ENCODE data around the gene BDP1.
"Not testable (repeated sequence)": the region's sequence is repeated elsewhere in the genome, so short reads cannot be mapped to it uniquely, and the experiment has no call there.

Gene BDP1

DNA sequence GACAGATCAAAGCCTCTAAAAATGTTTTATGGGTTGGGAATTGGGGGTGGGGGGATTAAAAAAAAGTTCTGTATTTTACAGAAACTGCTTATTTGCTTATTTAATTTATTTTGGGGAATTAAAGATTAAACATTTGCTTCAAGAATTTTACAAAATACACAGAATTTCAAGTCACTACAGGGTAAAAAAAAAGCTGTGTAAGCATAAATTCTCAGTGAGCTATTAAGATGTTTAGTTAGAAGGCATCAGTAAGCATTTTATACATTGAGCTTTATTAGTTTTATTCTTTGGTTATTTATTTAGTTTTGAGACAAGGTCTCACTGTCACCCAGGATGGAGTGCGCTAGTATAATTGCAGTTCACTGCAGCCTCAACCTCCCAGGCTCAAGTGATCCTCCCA is 5.2 kb downstream of the BDP1 start:
- DNase-seq (ENCODE audit: low spot score), result no peak

DNA sequence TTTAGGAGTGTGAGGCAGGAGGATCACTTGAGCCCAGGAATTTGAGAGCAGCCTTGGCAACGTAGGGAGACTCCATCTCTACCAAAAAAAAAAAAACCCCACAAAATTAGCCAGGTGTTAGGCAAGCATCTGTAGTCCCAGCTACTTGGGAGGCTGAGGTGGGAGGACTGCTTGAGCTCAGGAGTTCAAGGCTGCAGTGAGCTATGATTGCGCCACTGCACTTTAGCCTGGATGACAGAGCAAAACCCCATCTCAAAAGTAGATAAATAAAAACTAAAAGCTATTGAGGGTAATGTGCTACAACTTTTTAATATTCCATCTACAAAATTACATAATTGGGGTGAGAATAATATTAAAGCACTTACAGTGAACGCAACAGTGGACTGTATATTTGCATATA is 5.9 kb downstream of the BDP1 start:
- no peak for DNase-seq (ENCODE audit: low spot score)

DNA sequence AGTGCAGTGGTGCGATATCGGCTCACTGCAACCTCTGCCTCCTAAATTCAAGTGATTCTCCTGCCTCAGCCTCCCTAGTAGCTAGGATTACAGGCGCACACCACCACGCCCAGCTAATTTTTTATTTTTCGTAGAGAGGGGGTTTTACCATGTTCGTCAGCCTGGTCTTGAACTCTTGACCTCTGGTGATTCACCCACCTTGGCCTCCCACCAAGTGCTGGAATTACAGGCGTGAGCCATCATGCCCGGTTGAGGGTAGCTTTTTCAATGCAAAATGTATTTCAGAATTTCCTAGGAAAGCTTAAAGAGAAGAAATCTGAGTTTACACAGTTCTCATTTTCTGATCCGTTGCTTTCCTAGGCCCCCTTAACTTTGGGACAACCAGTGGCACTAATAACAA is 15.7 kb downstream of the BDP1 start:
- DNase-seq (ENCODE audit: low spot score), result no peak

DNA sequence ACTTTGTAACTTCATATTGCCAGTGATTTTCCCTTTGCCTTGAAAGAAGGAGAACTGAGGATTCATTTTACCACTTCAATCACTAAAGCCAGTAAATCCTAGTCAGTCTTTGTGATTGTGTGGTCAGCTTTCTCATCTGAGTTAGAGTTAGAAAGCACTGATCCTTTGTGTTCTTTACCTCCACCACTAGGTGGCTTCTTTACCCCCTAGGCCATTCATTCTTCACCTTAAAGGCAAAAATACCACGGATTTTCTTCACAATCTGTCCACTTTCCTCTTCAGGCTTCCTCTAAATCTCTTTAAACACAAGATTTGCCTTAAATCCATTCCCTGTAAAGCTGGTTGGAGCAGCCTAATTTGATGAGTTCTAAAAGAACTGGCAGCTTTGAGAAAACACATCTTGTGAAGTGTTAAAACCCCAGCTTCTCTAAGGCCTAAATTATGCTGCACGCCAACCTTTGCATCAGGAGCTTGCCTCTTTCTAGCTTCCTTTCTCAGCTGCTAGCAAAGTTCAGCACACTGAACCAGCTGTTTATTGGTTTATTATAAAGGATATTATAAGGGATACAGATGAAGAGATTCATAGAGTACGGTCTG is 20.4 kb downstream of the BDP1 start:
- peak; percentile 45 for DNase-seq (ENCODE audit: low spot score)

DNA sequence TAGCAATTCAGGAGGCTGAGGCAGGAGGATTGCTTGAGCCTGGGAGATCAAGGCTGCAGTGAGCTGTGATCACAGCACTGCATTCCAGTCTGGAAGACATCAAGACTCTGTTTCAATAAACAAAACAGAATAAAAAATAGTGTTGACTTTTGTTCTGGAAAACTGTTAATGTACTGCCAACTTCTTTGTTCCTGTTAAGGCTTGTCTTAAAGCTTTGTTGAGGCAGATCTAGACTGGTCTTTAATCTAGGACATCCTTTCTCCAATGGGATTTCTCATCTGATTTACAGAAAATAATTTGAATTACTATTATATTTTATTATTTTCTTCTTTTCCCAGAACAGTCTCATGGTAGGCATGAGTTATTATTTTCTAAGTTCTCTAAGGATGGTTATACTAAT is 26.0 kb downstream of the BDP1 start:
- no peak for DNase-seq (ENCODE audit: low spot score)

DNA sequence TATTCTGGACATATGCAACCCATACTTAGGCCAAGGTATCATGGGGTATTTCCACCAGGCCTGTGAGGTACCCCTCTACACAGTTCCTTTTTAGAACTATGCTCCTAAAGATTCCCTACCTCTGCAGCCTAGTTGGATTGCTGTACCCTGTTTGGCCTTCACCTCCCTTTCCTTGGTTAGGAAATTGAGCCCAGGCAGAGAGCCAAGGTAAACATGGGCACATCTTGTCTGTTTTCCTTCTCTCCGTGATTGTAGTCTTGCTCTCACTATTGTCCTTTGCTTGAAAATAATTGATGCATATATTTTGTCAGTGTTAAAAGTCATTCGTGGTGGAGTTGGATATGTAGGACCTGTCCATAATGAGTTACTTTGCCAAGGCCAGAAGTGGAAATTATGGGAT is 26.7 kb downstream of the BDP1 start:
- DNase-seq (ENCODE audit: low spot score), result no peak

DNA sequence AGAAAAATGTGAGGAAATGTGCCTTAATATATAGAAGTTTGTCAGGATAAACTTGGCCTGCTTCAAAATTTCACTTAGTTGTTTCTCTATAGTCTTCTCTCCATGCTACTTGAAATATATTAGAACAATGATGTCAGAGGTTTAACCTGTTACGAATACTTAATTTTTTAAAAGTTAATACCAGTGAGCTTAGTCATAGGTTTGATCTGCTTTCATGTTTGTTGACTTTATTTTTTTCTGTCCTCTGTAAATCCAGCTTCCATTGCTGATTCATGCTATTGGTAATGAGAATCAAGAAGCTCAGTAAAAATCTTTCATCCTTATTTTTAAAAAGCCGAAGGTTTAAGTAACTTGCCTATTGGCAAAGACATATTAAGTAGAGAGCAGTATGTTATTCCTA is 27.9 kb downstream of the BDP1 start:
- DNase-seq (ENCODE audit: low spot score), result peak; percentile 28

DNA sequence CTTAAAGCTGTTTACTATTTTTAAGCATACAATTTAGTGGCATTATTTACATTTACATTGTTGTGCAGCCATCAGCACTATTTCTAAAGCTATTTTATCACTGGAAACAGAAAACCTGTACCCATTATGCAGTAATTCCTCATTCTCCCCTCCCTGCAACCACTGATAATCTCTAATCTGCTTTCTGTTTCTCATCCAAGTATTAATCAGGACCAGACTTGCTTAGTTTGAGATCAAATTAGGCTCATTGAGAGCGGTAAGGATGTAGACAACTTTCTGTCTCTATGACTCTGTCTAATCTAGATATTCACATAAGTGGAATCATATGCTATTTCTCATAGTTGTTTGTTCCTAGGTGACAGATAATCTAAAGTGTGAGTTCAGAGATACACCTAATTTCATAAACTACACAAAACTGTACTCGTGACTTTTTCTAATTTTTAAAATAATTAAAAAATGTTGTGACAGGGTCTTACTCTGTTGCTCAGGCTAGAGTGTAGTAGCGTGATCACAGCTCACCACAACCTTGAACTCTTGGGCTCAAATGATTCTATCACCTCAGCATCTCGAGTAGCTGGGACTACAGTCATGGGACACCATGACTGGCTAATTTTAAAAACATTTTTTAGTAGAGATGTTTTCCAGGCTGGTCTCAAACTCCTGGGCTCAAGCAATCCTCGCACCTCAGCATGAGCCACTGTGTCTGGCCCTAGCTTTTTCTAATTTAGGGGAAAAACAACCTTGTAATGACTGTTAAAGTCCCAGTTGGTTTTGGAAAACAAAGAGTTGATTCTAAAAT is 37.6 kb downstream of the BDP1 start:
- no peak for DNase-seq (ENCODE audit: low spot score)

DNA sequence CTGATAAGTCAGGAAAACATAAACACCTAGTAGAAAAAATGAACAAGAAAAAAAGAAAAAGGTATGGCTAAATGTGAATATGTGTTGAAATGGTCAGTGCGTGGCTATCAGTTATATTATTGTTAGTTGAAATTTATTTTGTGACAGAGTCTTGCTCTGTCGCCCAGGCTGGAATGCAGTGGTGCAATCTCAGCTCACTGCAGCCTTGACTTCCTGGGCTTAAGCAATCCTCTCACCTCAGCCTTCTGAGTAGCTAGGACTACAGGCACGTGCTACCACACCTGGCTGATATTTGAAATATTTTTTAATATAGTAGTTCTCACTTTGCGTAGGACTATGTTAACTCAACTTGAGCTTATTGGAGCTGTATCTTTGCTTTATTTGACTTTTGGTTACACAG is 38.8 kb downstream of the BDP1 start:
- not testable (repeated sequence) for DNase-seq (ENCODE audit: low spot score)

DNA sequence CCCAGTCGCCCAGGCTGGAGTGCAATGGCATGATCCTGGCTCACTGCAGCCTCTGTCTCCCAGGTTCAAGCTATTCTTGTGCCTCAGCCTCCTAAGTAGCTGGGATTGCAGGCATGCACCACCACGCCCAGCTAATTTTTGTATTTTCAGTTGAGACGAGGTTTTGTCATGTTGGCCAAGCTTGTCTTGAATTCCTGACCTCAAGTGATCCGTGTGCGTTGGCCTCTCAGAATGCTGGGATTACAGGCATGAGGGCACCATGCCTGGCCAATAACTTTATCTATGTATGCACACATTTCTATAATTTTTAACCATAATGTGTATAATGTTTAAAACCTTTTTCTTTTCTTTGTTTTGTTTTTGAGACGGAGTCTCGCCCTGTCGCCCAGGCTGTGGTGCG is 43.3 kb downstream of the BDP1 start:
- DNase-seq (ENCODE audit: low spot score), result not testable (repeated sequence)

DNA sequence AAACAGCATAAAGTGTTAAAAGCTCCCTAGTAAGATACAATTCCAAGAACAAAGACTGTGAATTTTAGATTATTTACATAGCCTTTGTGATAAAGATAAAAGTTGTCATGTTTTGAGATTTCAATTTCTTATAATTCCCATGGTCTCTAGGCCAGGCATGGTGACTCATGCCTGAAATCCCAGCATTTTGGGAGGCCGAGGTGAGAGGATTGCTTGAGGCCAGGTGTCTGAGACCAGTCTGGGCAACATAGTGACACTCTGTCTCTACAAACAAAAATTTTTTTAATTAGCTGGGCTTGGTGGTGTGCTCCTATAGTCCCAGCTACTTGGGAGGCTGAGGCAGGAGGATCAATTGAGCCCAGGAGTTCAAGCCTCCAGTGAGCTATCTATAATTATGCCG is 48.1 kb downstream of the BDP1 start:
- DNase-seq (ENCODE audit: low spot score), result no peak

DNA sequence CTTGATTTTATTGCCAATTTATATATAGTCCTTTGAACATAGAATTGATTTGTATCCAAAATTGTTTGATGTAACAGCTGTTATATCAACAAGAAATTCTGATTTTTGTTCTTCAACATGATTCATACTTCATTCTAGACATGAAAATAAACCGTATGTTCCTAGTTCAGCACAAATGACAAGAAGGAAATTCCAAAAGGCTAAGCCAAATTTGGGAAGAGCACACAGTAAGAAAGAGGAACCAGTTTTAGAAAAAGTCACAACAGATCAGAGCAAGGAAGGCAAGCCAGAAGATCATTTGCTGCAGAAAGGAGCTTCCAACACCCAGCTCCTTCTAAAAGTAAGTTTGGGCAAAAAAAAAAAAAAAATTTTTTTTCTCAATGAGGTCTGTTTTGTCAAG is 66.7 kb downstream of the BDP1 start:
- DNase-seq (ENCODE audit: low spot score), result no peak

DNA sequence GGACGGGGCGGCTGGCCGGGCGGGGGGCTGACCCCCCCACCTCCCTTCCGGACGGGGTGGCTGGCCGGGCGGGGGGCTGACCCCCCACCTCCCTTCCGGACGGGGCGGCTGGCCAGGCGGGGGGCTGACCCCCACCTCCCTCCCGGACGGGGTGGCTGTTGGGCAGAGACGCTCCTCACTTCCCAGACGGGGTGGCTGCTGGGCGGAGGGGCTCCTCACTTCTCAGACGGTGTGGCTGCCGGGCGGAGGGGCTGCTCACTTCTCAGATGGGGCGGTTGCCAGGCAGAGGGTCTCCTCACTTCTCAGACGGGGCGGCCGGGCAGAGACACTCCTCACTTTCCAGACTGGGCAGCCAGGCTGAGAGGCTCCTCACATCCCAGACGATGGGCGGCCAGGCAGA is 70.2 kb downstream of the BDP1 start:
- not testable (repeated sequence) for DNase-seq (ENCODE audit: low spot score)

DNA sequence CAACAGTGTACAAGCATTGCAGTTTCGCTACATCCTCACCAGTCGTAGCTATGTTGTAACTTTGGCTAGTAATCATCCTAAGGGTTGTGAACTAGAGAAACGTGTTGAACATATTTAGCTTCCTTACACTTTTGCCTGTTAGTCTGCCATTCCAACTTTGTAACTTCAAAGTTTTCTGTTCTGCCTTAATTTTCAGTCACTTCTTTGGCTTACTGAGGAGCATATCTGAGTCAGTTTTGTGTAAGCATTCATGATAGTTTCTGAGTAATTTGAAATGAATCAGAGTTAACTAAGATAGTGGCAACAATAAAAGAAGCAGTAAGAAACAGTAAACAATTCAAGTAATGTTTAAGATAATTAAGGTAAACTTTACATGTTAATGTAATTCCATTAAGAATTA is 72.8 kb downstream of the BDP1 start:
- no peak for DNase-seq (ENCODE audit: low spot score)

DNA sequence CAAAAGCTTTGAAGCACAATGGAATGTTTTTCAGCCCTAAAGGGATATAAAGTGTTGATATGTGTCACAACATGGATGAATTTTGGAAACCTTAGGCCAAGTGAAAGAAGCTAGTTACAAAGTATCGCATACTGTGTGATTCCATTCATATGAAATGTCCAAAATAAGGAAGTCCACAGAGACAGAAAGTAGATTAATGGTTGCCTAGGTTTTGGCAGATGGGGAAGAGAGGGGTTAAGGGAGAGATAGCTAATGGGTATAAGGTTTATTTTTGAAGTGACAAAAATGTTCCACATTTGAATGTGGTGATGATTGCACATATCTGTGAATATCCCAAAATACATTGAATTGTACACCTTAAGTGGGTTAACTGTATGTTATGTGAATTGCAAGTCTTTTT is 74.2 kb downstream of the BDP1 start:
- DNase-seq (ENCODE audit: low spot score), result no peak

DNA sequence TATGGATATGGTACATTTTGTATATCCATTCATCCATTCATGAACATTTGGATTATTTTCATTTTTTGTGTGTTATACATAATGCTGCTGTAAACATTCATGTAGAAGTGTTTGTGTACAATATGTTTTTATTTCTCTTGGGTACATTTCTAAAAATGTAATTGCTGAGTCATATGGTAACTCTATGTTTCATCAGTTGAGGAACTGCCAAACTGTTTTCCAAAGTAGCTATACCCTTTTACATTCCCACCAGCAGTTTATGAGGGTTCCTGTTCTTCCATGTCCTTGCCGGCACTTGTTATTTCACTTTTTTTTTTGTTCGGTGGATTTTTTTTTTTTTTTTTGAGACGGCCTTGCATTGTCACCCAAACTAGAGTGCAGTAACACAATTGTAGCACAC is 77.7 kb downstream of the BDP1 start:
- DNase-seq (ENCODE audit: low spot score), result no peak

DNA sequence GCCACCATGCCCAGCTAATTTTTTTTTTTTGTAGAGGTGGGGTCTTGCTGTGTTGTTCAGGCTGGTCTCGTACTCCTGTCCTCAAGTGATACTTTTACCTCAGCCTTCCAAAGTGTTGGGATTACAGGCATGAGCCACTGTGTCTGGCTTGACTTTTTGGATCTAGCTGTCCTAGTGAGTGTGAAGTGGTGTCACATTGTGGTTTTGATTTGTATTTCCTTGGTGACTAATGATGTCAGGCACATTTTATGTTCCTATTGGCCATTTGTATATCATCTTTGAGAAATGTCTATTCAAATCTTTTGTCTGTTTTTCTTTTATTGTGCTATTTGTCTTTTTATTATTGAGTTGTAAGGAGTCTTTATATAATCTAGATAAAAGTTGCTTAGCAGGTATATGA is 78.2 kb downstream of the BDP1 start:
- peak; percentile 28 for DNase-seq (ENCODE audit: low spot score)

DNA sequence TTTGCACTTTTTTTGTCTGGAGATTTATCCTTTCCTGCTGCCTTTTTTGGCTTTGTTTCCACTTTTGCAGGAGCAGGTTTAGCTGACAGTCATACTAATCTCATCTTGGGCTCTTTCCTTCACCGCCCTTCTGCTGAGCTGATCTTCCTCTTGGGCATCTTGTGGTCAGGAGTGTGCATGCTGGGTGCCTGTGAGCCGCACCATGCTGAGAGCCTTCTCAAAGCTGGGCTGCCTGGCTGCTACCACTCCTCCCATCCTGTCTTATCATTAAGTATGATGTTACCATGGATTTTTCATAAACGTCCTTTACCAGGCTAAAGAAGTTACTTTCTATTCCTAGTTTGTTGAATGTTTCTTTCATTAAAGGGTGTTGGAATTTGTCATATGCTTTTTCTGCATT is 82.2 kb downstream of the BDP1 start:
- DNase-seq (ENCODE audit: low spot score), result no peak

DNA sequence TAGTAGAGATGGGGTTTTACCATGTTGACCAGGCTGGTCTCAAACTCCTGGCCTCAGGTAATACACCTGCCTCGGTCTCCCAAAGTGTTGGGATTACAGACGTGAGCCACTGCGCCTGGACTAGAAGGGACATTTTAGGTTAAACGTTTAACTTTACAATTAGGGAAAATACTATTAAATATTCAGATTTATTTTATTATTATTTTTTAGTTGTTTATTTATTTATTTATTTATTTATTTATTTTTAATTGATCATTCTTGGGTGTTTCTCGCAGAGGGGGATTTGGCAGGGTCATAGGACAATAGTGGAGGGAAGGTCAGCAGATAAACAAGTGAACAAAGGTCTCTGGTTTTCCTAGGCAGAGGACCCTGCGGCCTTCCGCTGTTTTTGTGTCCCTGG is 95.4 kb downstream of the BDP1 start:
- DNase-seq (ENCODE audit: low spot score), result not testable (repeated sequence)

DNA sequence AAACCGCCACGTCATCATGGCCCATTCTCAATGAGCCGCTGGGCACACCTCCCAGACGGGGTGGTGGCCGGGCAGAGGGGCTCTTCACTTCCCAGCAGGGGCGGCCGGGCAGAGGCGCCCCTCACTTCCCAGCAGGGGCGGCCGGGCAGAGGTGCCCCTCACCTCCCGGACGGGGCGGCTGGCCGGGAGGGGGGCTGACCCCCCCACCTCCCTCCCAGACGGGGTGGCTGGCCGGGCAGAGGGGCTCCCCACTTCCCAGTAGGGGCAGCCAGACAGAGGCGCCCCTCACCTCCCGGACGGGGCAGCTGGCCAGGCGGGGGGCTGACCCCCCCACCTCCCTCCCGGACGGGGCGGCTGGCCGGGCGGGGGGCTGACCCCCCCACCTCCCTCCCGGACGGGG is 96.1 kb downstream of the BDP1 start:
- not testable (repeated sequence) for DNase-seq (ENCODE audit: low spot score)

DNA sequence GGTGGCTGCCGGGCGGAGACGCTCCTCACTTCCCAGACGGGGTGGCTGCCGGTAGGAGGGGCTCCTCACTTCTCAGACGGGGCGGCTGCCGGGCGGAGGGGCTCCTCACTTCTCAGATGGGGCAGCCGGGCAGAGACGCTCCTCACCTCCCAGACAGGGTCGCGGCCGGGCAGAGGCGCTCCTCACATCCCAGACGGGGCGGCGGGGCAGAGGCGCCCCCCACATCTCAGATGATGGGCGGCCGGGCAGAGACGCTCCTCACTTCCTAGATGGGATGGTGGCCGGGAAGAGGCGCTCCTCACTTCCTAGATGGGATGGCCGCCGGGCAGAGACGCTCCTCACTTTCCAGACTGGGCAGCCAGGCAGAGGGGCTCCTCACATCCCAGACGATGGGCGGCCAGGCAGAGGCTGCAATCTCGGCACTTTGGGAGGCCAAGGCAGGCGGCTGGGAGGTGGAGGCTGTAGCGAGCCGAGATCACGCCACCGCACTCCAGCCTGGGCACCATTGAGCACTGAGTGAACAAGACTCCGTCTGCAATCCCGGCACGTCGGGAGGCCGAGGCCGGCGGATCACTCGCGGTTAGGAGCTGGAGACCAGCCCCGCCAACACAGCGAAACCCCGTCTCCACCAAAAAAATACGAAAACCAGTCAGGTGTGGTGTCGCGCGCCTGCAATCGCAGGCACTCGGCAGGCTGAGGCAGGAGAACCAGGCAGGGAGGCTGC is 96.7 kb downstream of the BDP1 start:
- DNase-seq (ENCODE audit: low spot score), result not testable (repeated sequence)

DNA sequence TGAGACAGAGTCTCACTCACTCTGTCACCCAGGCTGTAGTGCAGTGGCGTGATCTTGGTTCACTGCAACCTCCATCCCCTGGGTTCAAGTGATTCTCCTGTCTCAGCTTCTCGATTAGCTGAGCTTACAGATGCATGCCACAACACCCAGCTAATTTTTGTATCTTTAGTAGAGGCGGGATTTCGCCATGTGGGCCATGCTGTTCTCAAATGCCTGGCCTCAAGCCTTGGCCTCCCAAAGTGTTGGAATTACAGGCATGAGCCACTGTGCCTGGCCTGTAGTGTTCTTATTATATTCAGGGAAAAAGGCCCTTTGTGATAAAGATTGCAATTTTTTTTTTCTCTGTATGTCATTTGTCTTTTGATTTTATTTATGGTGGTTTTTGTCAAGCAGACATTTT is 107.7 kb downstream of the BDP1 start:
- no peak for DNase-seq (ENCODE audit: low spot score)

DNA sequence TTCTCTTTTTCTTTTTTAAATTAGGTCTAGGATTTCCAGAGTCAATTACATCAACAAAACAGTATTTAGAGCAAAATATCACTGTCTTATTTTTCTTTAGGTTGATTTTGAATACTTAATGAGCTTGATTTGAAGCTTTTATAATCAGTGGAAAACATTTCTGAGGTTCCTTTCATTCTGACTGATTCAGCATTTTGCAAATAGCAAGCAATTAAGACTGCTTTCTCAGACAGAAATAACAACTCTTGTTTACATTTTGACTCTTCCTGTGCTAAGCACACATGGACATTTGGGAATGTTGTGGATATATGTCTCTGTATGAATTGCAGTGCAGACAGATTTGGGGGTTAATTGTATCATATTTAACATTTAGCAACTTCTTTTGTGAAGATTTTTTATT is 109.4 kb downstream of the BDP1 start:
- no peak for DNase-seq (ENCODE audit: low spot score)

Data from AG08395 (cell line).